Neuronal stem cell (in vitro differentiated cells): ENCODE results near the gene GCN1.
A peak's percentile ranks its signal among the peaks of the same experiment; 100 is the strongest.

Experiments used
- DNase-seq: peaks from one replicate; pipeline ENCODE4 v3.0.0-alpha.2; 2013; ENCODE audit warnings: low spot score
- H2AFZ ChIP-seq: one replicate; pipeline ENCODE4 v1.6.1; 2013; ENCODE audit warnings: mild to moderate bottlenecking, low read length, inconsistent platforms
- H2AK5ac ChIP-seq: 2 replicates; pipeline ENCODE4 v1.6.1; 2013; ENCODE audit warnings: low read depth, mild to moderate bottlenecking, inconsistent platforms, low read length, moderate library complexity, mixed read lengths
- H2BK120ac ChIP-seq: 2 replicates; pipeline ENCODE4 v1.6.1; 2013; ENCODE audit warnings: low read depth, mild to moderate bottlenecking, inconsistent platforms, low read length, moderate library complexity, mixed read lengths
- H2BK12ac ChIP-seq: one replicate; pipeline ENCODE4 v1.6.1; 2013; ENCODE audit warnings: low read length, inconsistent platforms
- H2BK15ac ChIP-seq: 2 replicates; pipeline ENCODE4 v1.6.1; 2013; ENCODE audit warnings: mild to moderate bottlenecking, low read length, inconsistent platforms, mixed read lengths
- H2BK5ac ChIP-seq: one replicate; pipeline ENCODE4 v1.6.1; 2013; ENCODE audit warnings: inconsistent platforms, mild to moderate bottlenecking, low read length, moderate library complexity
- H3K14ac ChIP-seq: one replicate; pipeline ENCODE4 v1.6.1; 2013; ENCODE audit warnings: low read length, inconsistent platforms
- H3K18ac ChIP-seq: 2 replicates; pipeline ENCODE4 v1.6.1; 2013; ENCODE audit warnings: low read length, inconsistent platforms
- H3K23ac ChIP-seq: 2 replicates; pipeline ENCODE4 v1.6.1; 2013; ENCODE audit warnings: low read depth, mild to moderate bottlenecking, mixed read lengths, low read length, inconsistent platforms; ENCODE audit not compliant: poor library complexity
- H3K27ac ChIP-seq: replicated peaks from 3 replicates; pipeline ENCODE4 v1.5.1; 2013; ENCODE audit warnings: low read length, inconsistent platforms
- H3K27me3 ChIP-seq, 3 experiments: 2 replicates each; pipeline ENCODE4 v1.6.1; 2013; ENCODE audit warnings: low read length in 3 of 3, mild to moderate bottlenecking in 2 of 3, inconsistent platforms in 1 of 3, low read depth in 1 of 3, mixed read lengths in 1 of 3, moderate library complexity in 1 of 3; ENCODE audit not compliant: control insufficient read depth in 3 of 3, insufficient read depth in 3 of 3
- H3K36me3 ChIP-seq, 2 donors: replicated peaks in 1 of 2; 2 replicates each; pipeline ENCODE4 v1.6.1; 2013; ENCODE audit warnings: low read length in 2 of 2; ENCODE audit not compliant: control insufficient read depth in 2 of 2, insufficient read depth in 2 of 2
- H3K4ac ChIP-seq: 2 replicates; pipeline ENCODE4 v1.6.1; 2013; ENCODE audit warnings: inconsistent platforms, mild to moderate bottlenecking, low read length, moderate library complexity
- H3K4me1 ChIP-seq, 2 donors: 1 replicate in 1 of 2; 2 replicates in 1 of 2; pipeline ENCODE4 v1.6.1; 2013; ENCODE audit warnings: low read length in 2 of 2, low read depth in 1 of 2; ENCODE audit not compliant: control insufficient read depth in 2 of 2, insufficient read depth in 1 of 2
- H3K4me2 ChIP-seq: one replicate; pipeline ENCODE4 v1.6.1; 2013; ENCODE audit warnings: mild to moderate bottlenecking, low read length, inconsistent platforms; ENCODE audit not compliant: insufficient read depth, poor library complexity, severe bottlenecking
- H3K4me3 ChIP-seq, 2 donors: 2 replicates each; pipeline ENCODE4 v1.5.1; 2013; ENCODE audit warnings: low read length in 2 of 2, mild to moderate bottlenecking in 2 of 2, inconsistent platforms in 1 of 2, moderate library complexity in 1 of 2
- H3K79me1 ChIP-seq: one replicate; pipeline ENCODE4 v1.6.1; 2013; ENCODE audit warnings: low read depth, mild to moderate bottlenecking, inconsistent platforms, low read length, moderate library complexity
- H3K9ac ChIP-seq: one replicate; pipeline ENCODE4 v1.6.1; 2013; ENCODE audit warnings: mild to moderate bottlenecking, low read depth, low read length, inconsistent platforms; ENCODE audit not compliant: poor library complexity
- H3K9me3 ChIP-seq, 2 donors: replicated peaks in 1 of 2; 2 replicates each; pipeline versions ENCODE3 to v1.6.1; 2013; ENCODE audit warnings: low read length in 2 of 2, mild to moderate bottlenecking in 2 of 2, inconsistent platforms in 1 of 2, low read depth in 1 of 2, mixed read lengths in 1 of 2, moderate library complexity in 1 of 2; ENCODE audit not compliant: control insufficient read depth in 2 of 2, insufficient read depth in 1 of 2
- H4K8ac ChIP-seq: one replicate; pipeline ENCODE4 v1.6.1; 2013; ENCODE audit warnings: low read depth, mild to moderate bottlenecking, inconsistent platforms, low read length, moderate library complexity
- H4K91ac ChIP-seq: one replicate; pipeline ENCODE4 v1.6.1; 2013; ENCODE audit warnings: low read length, low read depth, mild to moderate bottlenecking, inconsistent platforms; ENCODE audit not compliant: poor library complexity
- WGBS, 2 donors: extraction: QIAGEN DNeasy Blood & Tissue Kit; methylation state at CpG; one replicate each; pipeline ENCODE4 v1.1.7; 2013; ENCODE audit warnings: missing lambda C conversion rate in 2 of 2, mixed read lengths in 1 of 2; ENCODE audit not compliant: insufficient read length in 2 of 2, insufficient replicate concordance in 1 of 2; ENCODE audit errors: extremely low coverage in 2 of 2; 5-methylcytosine and 5-hydroxymethylcytosine counted together

The GCN1 gene

DNA sequence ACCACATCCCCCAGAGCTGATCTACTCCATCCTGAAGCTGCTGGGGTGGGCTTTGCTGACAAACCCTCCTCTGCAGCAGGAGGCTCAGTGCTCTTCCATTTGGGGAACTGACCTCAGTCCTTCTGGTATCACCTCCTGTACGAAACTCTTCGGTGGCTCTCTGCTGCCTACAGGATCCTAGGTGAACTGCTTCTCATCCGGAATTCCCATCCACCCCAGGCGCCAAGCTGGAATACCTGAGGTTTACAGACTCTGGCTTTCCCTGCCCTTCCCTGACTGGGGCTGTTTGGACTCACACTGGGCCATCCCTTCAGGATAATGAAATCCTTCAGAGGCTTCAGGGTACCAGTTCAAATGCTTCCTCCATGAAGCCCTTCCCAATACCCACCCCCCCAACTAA is 26.2 kb downstream of the GCN1 start:
- H4K91ac ChIP-seq, result no peak overlapping the region
- H3K18ac ChIP-seq, result no peak overlapping the region
- H3K4me3 ChIP-seq, result no peak overlapping the region
- no peak overlapping the region for H2BK120ac ChIP-seq
- H2BK15ac ChIP-seq, result no peak overlapping the region
- H3K4me1 ChIP-seq, result no peaks in the 10 kb centered on the region
- H3K4ac ChIP-seq, result no peak overlapping the region
- H2BK12ac ChIP-seq, result no peak overlapping the region
- H3K4me2 ChIP-seq, result no peak overlapping the region
- H3K23ac ChIP-seq, result no peak overlapping the region
- no CpG with 5 or more reads among the region's 4 CpGs for WGBS, 2 donors
- no peak overlapping the region for H4K8ac ChIP-seq
- H3K27ac ChIP-seq, result no peak overlapping the region
- H2AFZ ChIP-seq, result no peak overlapping the region
- no peaks in the 10 kb centered on the region for H3K9me3 ChIP-seq
- no peak overlapping the region for H3K14ac ChIP-seq
- peaks cover 39 to 88% of the 10 kb centered on the region in 2 donors for H3K36me3 ChIP-seq
- H3K9ac ChIP-seq, result no peak overlapping the region
- no peak overlapping the region for H2AK5ac ChIP-seq
- H2BK5ac ChIP-seq, result no peak overlapping the region
- H3K27me3 ChIP-seq, result no peaks in the 10 kb centered on the region
- no peaks in the 10 kb centered on the region for H3K79me1 ChIP-seq
- no peak for DNase-seq

DNA sequence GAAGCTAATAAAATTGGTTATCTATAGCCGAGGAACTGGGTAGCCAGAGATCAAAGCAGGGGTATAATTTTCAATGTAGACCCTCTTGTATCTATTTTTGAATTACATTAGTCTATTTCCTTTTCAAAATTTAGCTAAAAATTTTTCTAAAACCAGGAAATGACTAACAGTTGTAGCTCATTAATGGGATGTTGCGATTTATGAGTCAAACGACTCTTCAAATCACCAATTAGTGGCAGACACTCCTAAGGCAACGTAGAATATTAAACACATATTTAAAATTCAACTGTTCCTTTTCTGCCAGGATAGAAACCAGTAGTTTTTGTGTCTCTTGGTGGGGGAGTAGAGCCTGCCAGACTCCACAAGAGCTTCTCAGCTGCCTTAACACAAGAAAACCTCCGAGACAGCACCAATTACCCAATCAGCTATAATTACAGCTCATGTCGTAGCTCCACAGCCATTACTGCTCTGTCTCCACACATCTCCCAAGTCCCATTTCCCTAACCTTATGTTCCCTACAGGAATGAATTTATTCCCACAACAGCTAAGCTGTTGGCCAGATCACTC is 26.9 kb downstream of the GCN1 start:
- no peak for DNase-seq
- Histone ChIP-seq H4K8ac (no peak overlapping the region), H2BK120ac (no peak overlapping the region), H2BK15ac (no peak overlapping the region), H3K9ac (no peak overlapping the region), H3K36me3 (peaks cover 46 to 88% of the 10 kb centered on the region in 2 donors), H3K18ac (no peak overlapping the region), H3K14ac (no peak overlapping the region), H2AFZ (no peak overlapping the region), H3K79me1 (no peaks in the 10 kb centered on the region), H2BK5ac (no peak overlapping the region), H3K9me3 (no peaks in the 10 kb centered on the region), H2AK5ac (no peak overlapping the region), H3K4me1 (no peaks in the 10 kb centered on the region), H3K27ac (no peak overlapping the region), H3K4me3 (no peak overlapping the region), H3K4me2 (no peak overlapping the region), H3K27me3 (no peaks in the 10 kb centered on the region), H3K4ac (no peak overlapping the region), H2BK12ac (no peak overlapping the region), H4K91ac (no peak overlapping the region), H3K23ac (no peak overlapping the region)
- WGBS, 2 donors, result no CpG with 5 or more reads among the region's 6 CpGs

DNA sequence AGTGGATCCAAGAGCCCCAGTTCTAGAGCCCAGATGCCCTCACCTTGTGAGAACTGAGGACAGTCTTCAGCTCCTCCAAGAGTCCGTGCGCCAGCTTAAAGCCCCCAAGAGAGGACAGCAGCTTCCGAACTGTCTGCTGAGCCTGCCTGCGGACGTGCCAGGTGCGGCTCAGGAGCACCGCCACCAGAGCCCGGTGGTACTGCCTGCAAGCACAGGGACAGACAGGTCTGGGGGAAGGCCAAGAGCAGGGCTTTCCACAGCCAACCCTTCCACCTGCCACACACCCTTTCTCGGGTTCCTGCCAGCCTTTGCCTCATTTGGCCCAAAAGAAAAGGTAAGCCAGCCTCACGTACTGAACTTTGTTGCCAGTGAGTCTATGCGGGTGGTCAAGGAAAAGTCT is 30.2 kb downstream of the GCN1 start:
- Histone ChIP-seq H2BK5ac (no peak overlapping the region), H3K27me3 (no peaks in the 10 kb centered on the region), H2BK15ac (no peak overlapping the region), H3K9ac (no peak overlapping the region), H3K36me3 (peaks cover 63 to 88% of the 10 kb centered on the region in 2 donors), H2BK12ac (peak overlapping the region; percentile 35), H3K9me3 (no peaks in the 10 kb centered on the region), H2BK120ac (no peak overlapping the region), H3K23ac (no peak overlapping the region), H3K79me1 (no peaks in the 10 kb centered on the region), H4K91ac (no peak overlapping the region), H3K4me1 (no peaks in the 10 kb centered on the region), H3K27ac (no peak overlapping the region), H2AK5ac (no peak overlapping the region), H3K14ac (no peak overlapping the region), H2AFZ (no peak overlapping the region), H4K8ac (no peak overlapping the region), H3K4ac (no peak overlapping the region), H3K18ac (no peak overlapping the region), H3K4me2 (no peak overlapping the region), H3K4me3 (no peak overlapping the region)
- WGBS, 2 donors, result no CpG with 5 or more reads among the region's 11 CpGs
- DNase-seq, result no peak

GRCh38 chr12:120162763-120163162 is 31.8 kb downstream of the GCN1 start:
- Histone ChIP-seq H3K4ac (no peak overlapping the region), H3K4me1 (no peaks in the 10 kb centered on the region), H4K8ac (no peak overlapping the region), H3K27me3 (no peaks in the 10 kb centered on the region), H3K18ac (no peak overlapping the region), H2BK12ac (no peak overlapping the region), H2BK5ac (no peak overlapping the region), H3K9ac (peak overlapping the region; percentile 10), H2AFZ (no peak overlapping the region), H3K4me3 (no peak overlapping the region), H4K91ac (no peak overlapping the region), H3K4me2 (no peak overlapping the region), H3K79me1 (no peaks in the 10 kb centered on the region), H3K27ac (no peak overlapping the region), H3K23ac (peak overlapping the region; percentile 9), H3K36me3 (peaks cover 64 to 86% of the 10 kb centered on the region in 2 donors), H2BK120ac (no peak overlapping the region), H2BK15ac (no peak overlapping the region), H2AK5ac (no peak overlapping the region), H3K14ac (no peak overlapping the region), H3K9me3 (no peaks in the 10 kb centered on the region)
- DNase-seq, result no peak
- WGBS, 2 donors, result no CpG with 5 or more reads among the region's 8 CpGs
